ENCODE results near the gene OLFM3.

OLFM3 gene

GRCh38 chr1:101967871-101968270 lies 28.9 kb downstream of the OLFM3 start:
- Mint-ChIP-seq H3K4me3 (no peak overlapping the region), H3K27me3 (peaks cover 1% of the 10 kb centered on the region), H3K36me3 (no peaks in the 10 kb centered on the region), H3K9me3 (ENCODE audit: low read depth) (peaks cover 4% of the 10 kb centered on the region), H3K27ac (no peak overlapping the region), H3K4me1 (ENCODE audit: low read depth) (no peaks in the 10 kb centered on the region)

DNA sequence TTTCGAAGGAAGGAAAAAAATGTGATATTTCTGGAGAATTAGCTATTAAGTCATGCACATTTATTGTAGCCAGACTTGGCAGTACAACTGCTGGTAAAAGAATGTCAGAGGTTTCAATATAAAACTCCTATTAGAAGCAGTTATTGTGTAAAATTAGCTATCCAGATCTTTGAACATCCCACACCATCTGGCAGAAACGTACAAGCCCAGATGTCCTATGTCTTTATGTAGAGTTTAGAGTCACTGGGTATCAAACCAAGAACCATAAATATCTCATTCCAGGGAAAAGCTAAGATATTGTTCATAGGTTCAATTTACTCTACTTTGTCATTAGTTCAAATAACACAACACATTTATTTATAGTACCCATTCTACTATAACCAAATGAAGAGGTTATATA lies 31.4 kb downstream of the OLFM3 start:
- H3K36me3 Mint-ChIP-seq, result no peaks in the 10 kb centered on the region

GRCh38 chr1:101964708-101965107 lies 32.0 kb downstream of the OLFM3 start:
- Mint-ChIP-seq H3K36me3 (no peaks in the 10 kb centered on the region), H3K27ac (no peak overlapping the region), H3K9me3 (ENCODE audit: low read depth) (peaks cover 7% of the 10 kb centered on the region), H3K27me3 (peaks cover 1% of the 10 kb centered on the region), H3K4me1 (ENCODE audit: low read depth) (no peaks in the 10 kb centered on the region), H3K4me3 (no peak overlapping the region)

More for the DNA sequence above, 31.4 kb downstream of the OLFM3 start:
- Mint-ChIP-seq H3K4me3 (no peak overlapping the region), H3K27me3 (peaks cover 1% of the 10 kb centered on the region), H3K27ac (no peak overlapping the region), H3K4me1 (ENCODE audit: low read depth) (no peaks in the 10 kb centered on the region), H3K9me3 (ENCODE audit: low read depth) (peaks cover 7% of the 10 kb centered on the region)

DNA sequence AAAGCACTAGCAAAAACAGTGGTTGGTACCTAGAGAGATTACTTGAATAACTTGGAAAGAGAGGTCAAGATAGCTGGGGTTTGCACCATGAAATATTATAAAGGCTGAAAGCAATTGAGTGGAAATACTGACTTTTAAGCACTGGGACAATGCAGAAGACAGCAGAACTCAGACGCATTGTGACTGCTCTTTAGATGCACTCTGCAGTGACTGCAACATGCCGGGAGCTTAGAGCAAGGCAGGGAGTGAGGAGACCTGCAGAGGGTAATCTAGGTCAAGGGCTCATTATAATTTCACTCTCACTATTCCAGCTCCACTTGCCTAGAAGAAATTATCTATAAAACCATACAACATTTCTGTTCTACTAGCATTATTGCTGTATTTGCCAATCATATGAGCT lies 36.6 kb downstream of the OLFM3 start:
- H3K4me3 Mint-ChIP-seq, result no peak overlapping the region
- no peaks in the 10 kb centered on the region for H3K27me3 Mint-ChIP-seq
- no peak overlapping the region for H3K27ac Mint-ChIP-seq
- no peaks in the 10 kb centered on the region for H3K36me3 Mint-ChIP-seq
- H3K9me3 Mint-ChIP-seq (ENCODE audit: low read depth), result peaks cover 3% of the 10 kb centered on the region
- H3K4me1 Mint-ChIP-seq (ENCODE audit: low read depth), result no peaks in the 10 kb centered on the region

- H3K27me3 Mint-ChIP-seq, result no peaks in the 10 kb centered on the region
- no peaks in the 10 kb centered on the region for H3K4me1 Mint-ChIP-seq (ENCODE audit: low read depth)
- peaks cover 3% of the 10 kb centered on the region for H3K9me3 Mint-ChIP-seq (ENCODE audit: low read depth)
- H3K4me3 Mint-ChIP-seq, result no peak overlapping the region
- H3K27ac Mint-ChIP-seq, result no peak overlapping the region
- H3K36me3 Mint-ChIP-seq, result no peaks in the 10 kb centered on the region
Observed at GRCh38 chr1:101959456-101959855, 37.3 kb downstream of the OLFM3 start.

- H3K9me3 Mint-ChIP-seq (ENCODE audit: low read depth), result peaks cover 3% of the 10 kb centered on the region
- no peaks in the 10 kb centered on the region for H3K4me1 Mint-ChIP-seq (ENCODE audit: low read depth)
- H3K27ac Mint-ChIP-seq, result no peak overlapping the region
- no peaks in the 10 kb centered on the region for H3K36me3 Mint-ChIP-seq
- no peak overlapping the region for H3K4me3 Mint-ChIP-seq
- no peaks in the 10 kb centered on the region for H3K27me3 Mint-ChIP-seq
Observed at GRCh38 chr1:101957771-101958170, 39.0 kb downstream of the OLFM3 start.

- H3K4me3 Mint-ChIP-seq, result no peak overlapping the region
- H3K27me3 Mint-ChIP-seq, result peaks cover 1% of the 10 kb centered on the region
- no peak overlapping the region for H3K27ac Mint-ChIP-seq
- no peaks in the 10 kb centered on the region for H3K9me3 Mint-ChIP-seq (ENCODE audit: low read depth)
- H3K4me1 Mint-ChIP-seq (ENCODE audit: low read depth), result no peaks in the 10 kb centered on the region
- no peaks in the 10 kb centered on the region for H3K36me3 Mint-ChIP-seq
Observed at GRCh38 chr1:101953623-101954022, 43.1 kb downstream of the OLFM3 start.

GRCh38 chr1:101945884-101946283 lies 50.8 kb downstream of the OLFM3 start:
- no peak overlapping the region for H3K4me3 Mint-ChIP-seq

DNA sequence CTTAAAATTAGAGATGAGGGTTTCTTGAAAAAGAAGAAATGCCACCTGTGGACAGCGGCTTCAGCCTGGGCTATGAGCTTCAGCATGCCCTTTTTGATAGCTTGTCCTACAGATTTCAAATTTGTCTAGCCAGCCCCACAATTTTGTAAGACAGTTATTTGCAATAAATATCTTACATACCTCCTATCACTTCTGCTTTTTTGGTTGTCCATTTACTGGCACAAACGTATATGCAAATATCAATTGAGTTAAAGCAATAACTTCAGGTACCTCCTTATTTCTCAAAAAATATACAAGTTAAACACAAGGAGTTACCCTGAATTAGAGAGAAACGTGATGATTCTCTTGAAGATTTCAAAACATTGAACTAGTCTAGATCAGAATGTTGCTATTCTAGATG lies 53.5 kb downstream of the OLFM3 start:
- H3K27ac Mint-ChIP-seq, result no peak overlapping the region
- H3K36me3 Mint-ChIP-seq, result no peaks in the 10 kb centered on the region
- no peak overlapping the region for H3K4me3 Mint-ChIP-seq
- H3K4me1 Mint-ChIP-seq (ENCODE audit: low read depth), result no peaks in the 10 kb centered on the region
- no peaks in the 10 kb centered on the region for H3K9me3 Mint-ChIP-seq (ENCODE audit: low read depth)
- H3K27me3 Mint-ChIP-seq, result no peaks in the 10 kb centered on the region

More at GRCh38 chr1:101945884-101946283, 50.8 kb downstream of the OLFM3 start:
- H3K9me3 Mint-ChIP-seq (ENCODE audit: low read depth), result no peaks in the 10 kb centered on the region
- H3K27ac Mint-ChIP-seq, result no peak overlapping the region
- H3K27me3 Mint-ChIP-seq, result peaks cover 1% of the 10 kb centered on the region
- no peaks in the 10 kb centered on the region for H3K4me1 Mint-ChIP-seq (ENCODE audit: low read depth)
- H3K36me3 Mint-ChIP-seq, result no peaks in the 10 kb centered on the region

GRCh38 chr1:101942516-101943193 lies 54.1 kb downstream of the OLFM3 start:
- H3K9me3 Mint-ChIP-seq (ENCODE audit: low read depth), result no peaks in the 10 kb centered on the region
- no peak overlapping the region for H3K4me3 Mint-ChIP-seq
- H3K27me3 Mint-ChIP-seq, result no peaks in the 10 kb centered on the region
- H3K36me3 Mint-ChIP-seq, result no peaks in the 10 kb centered on the region
- no peaks in the 10 kb centered on the region for H3K4me1 Mint-ChIP-seq (ENCODE audit: low read depth)
- no peak overlapping the region for H3K27ac Mint-ChIP-seq

GRCh38 chr1:101938681-101939080 lies 58.0 kb downstream of the OLFM3 start:
- H3K36me3 Mint-ChIP-seq, result no peaks in the 10 kb centered on the region
- no peak overlapping the region for H3K27ac Mint-ChIP-seq
- no peak overlapping the region for H3K4me3 Mint-ChIP-seq
- no peaks in the 10 kb centered on the region for H3K4me1 Mint-ChIP-seq (ENCODE audit: low read depth)
- H3K9me3 Mint-ChIP-seq (ENCODE audit: low read depth), result peaks cover 7% of the 10 kb centered on the region
- H3K27me3 Mint-ChIP-seq, result no peaks in the 10 kb centered on the region

GRCh38 chr1:101929343-101929742 lies 67.4 kb downstream of the OLFM3 start:
- peaks cover 4% of the 10 kb centered on the region for H3K27me3 Mint-ChIP-seq
- no peaks in the 10 kb centered on the region for H3K36me3 Mint-ChIP-seq
- no peaks in the 10 kb centered on the region for H3K4me1 Mint-ChIP-seq (ENCODE audit: low read depth)
- H3K27ac Mint-ChIP-seq, result no peak overlapping the region
- H3K9me3 Mint-ChIP-seq (ENCODE audit: low read depth), result no peaks in the 10 kb centered on the region
- no peak overlapping the region for H3K4me3 Mint-ChIP-seq

DNA sequence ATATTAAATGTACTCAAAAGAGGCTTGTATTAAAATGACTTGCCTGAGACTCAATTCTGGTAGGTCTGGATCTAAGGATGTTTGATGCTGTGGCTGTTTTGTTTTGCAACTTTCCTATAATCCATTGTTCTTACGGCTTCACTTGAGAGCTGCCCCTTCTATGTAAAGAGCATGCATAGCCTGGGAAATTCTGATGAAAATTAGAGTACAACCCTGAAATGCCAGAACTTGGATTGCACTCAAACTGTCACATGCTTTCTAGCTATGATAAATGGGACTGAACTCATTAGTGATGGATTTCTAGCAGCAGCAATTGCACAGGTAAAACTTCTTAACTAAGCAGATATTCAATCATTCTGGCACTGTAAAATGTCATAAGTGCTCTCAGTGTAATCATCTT lies 67.9 kb downstream of the OLFM3 start:
- no peaks in the 10 kb centered on the region for H3K4me1 Mint-ChIP-seq (ENCODE audit: low read depth)
- no peak overlapping the region for H3K27ac Mint-ChIP-seq

GRCh38 chr1:101924700-101925099 lies 72.0 kb downstream of the OLFM3 start:
- Mint-ChIP-seq H3K27me3 (peaks cover 2% of the 10 kb centered on the region), H3K36me3 (no peaks in the 10 kb centered on the region)

More for the DNA sequence above, 67.9 kb downstream of the OLFM3 start:
- Mint-ChIP-seq H3K27me3 (peaks cover 4% of the 10 kb centered on the region), H3K9me3 (ENCODE audit: low read depth) (no peaks in the 10 kb centered on the region), H3K36me3 (no peaks in the 10 kb centered on the region), H3K4me3 (no peak overlapping the region)

GRCh38 chr1:101920577-101920976 lies 76.1 kb downstream of the OLFM3 start:
- Mint-ChIP-seq H3K9me3 (ENCODE audit: low read depth) (no peaks in the 10 kb centered on the region), H3K4me1 (ENCODE audit: low read depth) (no peaks in the 10 kb centered on the region), H3K27me3 (no peaks in the 10 kb centered on the region), H3K36me3 (no peaks in the 10 kb centered on the region), H3K4me3 (no peak overlapping the region), H3K27ac (no peak overlapping the region)

More at GRCh38 chr1:101924700-101925099, 72.0 kb downstream of the OLFM3 start:
- H3K4me1 Mint-ChIP-seq (ENCODE audit: low read depth), result no peaks in the 10 kb centered on the region
- no peak overlapping the region for H3K4me3 Mint-ChIP-seq
- no peaks in the 10 kb centered on the region for H3K9me3 Mint-ChIP-seq (ENCODE audit: low read depth)
- no peak overlapping the region for H3K27ac Mint-ChIP-seq

- Mint-ChIP-seq H3K27ac (no peak overlapping the region), H3K36me3 (no peaks in the 10 kb centered on the region), H3K27me3 (no peaks in the 10 kb centered on the region), H3K4me3 (no peak overlapping the region), H3K4me1 (ENCODE audit: low read depth) (no peaks in the 10 kb centered on the region), H3K9me3 (ENCODE audit: low read depth) (no peaks in the 10 kb centered on the region)
Observed at GRCh38 chr1:101918277-101918676, 78.4 kb downstream of the OLFM3 start.
